HEK293 (cell line): ENCODE measurements around the gene GAS2L2.

Source experiments
- BCL11A ChIP-seq: fragments of 450-650 bp; formaldehyde crosslinking; IDR thresholded peaks from 2 replicates; pipeline ENCODE4 v1.5.1; 2016; ENCODE audit warnings: low read depth, missing biosample characterization, missing genetic modification characterization
- FEZF1 ChIP-seq: fragments of 450-650 bp; formaldehyde crosslinking; IDR thresholded peaks from 2 replicates; pipeline ENCODE4 v1.5.1; 2016; ENCODE audit warnings: missing biosample characterization, missing genetic modification characterization
- GLIS1 ChIP-seq: fragments of 450-650 bp; formaldehyde crosslinking; IDR thresholded peaks from 2 replicates; pipeline ENCODE4 v1.5.1; 2016; ENCODE audit warnings: missing biosample characterization, missing genetic modification characterization
- IKZF3 ChIP-seq: fragments of 450-650 bp; IDR thresholded peaks from 2 replicates; pipeline ENCODE4 v1.5.0; 2018; ENCODE audit warnings: missing biosample characterization, mild to moderate bottlenecking, missing genetic modification characterization, moderate library complexity
- KLF10 ChIP-seq: fragments of 450-650 bp; IDR thresholded peaks from 2 replicates; pipeline ENCODE4 v1.5.1; 2018; ENCODE audit warnings: missing biosample characterization, mild to moderate bottlenecking, missing genetic modification characterization
- KLF17 ChIP-seq: fragments of 450-650 bp; formaldehyde crosslinking; IDR thresholded peaks from 2 replicates; pipeline ENCODE4 v1.5.1; 2016; ENCODE audit warnings: missing biosample characterization, missing genetic modification characterization
- PRDM4 ChIP-seq: fragments of 450-650 bp; formaldehyde crosslinking; IDR thresholded peaks from 2 replicates; pipeline ENCODE4 v1.5.1; 2017; ENCODE audit warnings: missing biosample characterization, missing genetic modification characterization
- TCF7L2 ChIP-seq: IDR thresholded peaks from 2 replicates; pipeline ENCODE4 v1.6.1; 2011; ENCODE audit warnings: low read depth, mild to moderate bottlenecking, inconsistent platforms, low read length, moderate library complexity, borderline replicate concordance
- YY1 ChIP-seq: fragments of 450-650 bp; formaldehyde crosslinking; IDR thresholded peaks from 2 replicates; pipeline ENCODE4 v1.5.1; 2018; ENCODE audit warnings: missing biosample characterization, missing genetic modification characterization
- ZBTB7A ChIP-seq: fragments of 450-650 bp; formaldehyde crosslinking; IDR thresholded peaks from 2 replicates; pipeline ENCODE4 v1.5.1; 2016; ENCODE audit warnings: low read depth, missing biosample characterization, missing genetic modification characterization
- ZNF140 ChIP-seq: fragments of 450-650 bp; formaldehyde crosslinking; IDR thresholded peaks from 2 replicates; pipeline ENCODE4 v1.5.1; 2016; ENCODE audit warnings: missing biosample characterization, missing genetic modification characterization
- ZNF16 ChIP-seq: fragments of 450-650 bp; formaldehyde crosslinking; IDR thresholded peaks from 2 replicates; pipeline ENCODE4 v1.5.1; 2016; ENCODE audit warnings: low read depth, missing biosample characterization, missing genetic modification characterization
- ZNF174 ChIP-seq: fragments of 450-650 bp; formaldehyde crosslinking; IDR thresholded peaks from 2 replicates; pipeline ENCODE4 v1.5.0; 2017; ENCODE audit warnings: missing biosample characterization, mild to moderate bottlenecking, missing genetic modification characterization
- ZNF2 ChIP-seq: fragments of 450-650 bp; formaldehyde crosslinking; IDR thresholded peaks from 2 replicates; pipeline ENCODE4 v1.5.1; 2016; ENCODE audit warnings: missing biosample characterization, missing genetic modification characterization
- ZNF248 ChIP-seq: fragments of 450-650 bp; formaldehyde crosslinking; IDR thresholded peaks from 2 replicates; pipeline ENCODE4 v1.5.1; 2017; ENCODE audit warnings: missing biosample characterization, missing genetic modification characterization
- ZNF280C ChIP-seq: fragments of 450-650 bp; formaldehyde crosslinking; IDR thresholded peaks from 2 replicates; pipeline ENCODE4 v1.5.1; 2016; ENCODE audit warnings: missing biosample characterization, missing genetic modification characterization
- ZNF423 ChIP-seq: fragments of 450-650 bp; formaldehyde crosslinking; IDR thresholded peaks from 2 replicates; pipeline ENCODE4 v1.5.1; 2016; ENCODE audit warnings: missing biosample characterization, missing genetic modification characterization
- ZNF548 ChIP-seq: fragments of 450-650 bp; formaldehyde crosslinking; IDR thresholded peaks from 2 replicates; pipeline ENCODE4 v1.5.1; 2016; ENCODE audit warnings: missing biosample characterization, missing genetic modification characterization
- ZNF555 ChIP-seq: fragments of 450-650 bp; formaldehyde crosslinking; conservative IDR thresholded peaks from 2 replicates; pipeline ENCODE4 v1.5.1; 2017; ENCODE audit warnings: missing biosample characterization, mild to moderate bottlenecking, missing genetic modification characterization, inconsistent platforms
- ZNF626 ChIP-seq: fragments of 450-650 bp; sonication (Bioruptor Pico); formaldehyde crosslinking; IDR thresholded peaks from 2 replicates; pipeline ENCODE4 v1.5.1; 2018; ENCODE audit warnings: missing biosample characterization, missing genetic modification characterization, inconsistent platforms
- ZNF645 ChIP-seq: fragments of 450-650 bp; formaldehyde crosslinking; IDR thresholded peaks from 2 replicates; pipeline ENCODE4; 2016; ENCODE audit warnings: missing biosample characterization, missing genetic modification characterization
- ZNF660 ChIP-seq: fragments of 450-650 bp; IDR thresholded peaks from 2 replicates; pipeline ENCODE4 v1.5.1; 2018; ENCODE audit warnings: missing biosample characterization, mild to moderate bottlenecking, missing genetic modification characterization
- ZNF670 ChIP-seq: fragments of 450-650 bp; formaldehyde crosslinking; IDR thresholded peaks from 2 replicates; pipeline ENCODE4 v1.5.1; 2016; ENCODE audit warnings: missing biosample characterization, missing genetic modification characterization, low read depth
- ZNF747 ChIP-seq: fragments of 450-650 bp; formaldehyde crosslinking; IDR thresholded peaks from 2 replicates; pipeline ENCODE4 v1.5.1; 2016; ENCODE audit warnings: missing biosample characterization, missing genetic modification characterization
- ZSCAN18 ChIP-seq: fragments of 450-650 bp; formaldehyde crosslinking; IDR thresholded peaks from 2 replicates; pipeline ENCODE4 v1.5.1; 2016; ENCODE audit warnings: missing biosample characterization, missing genetic modification characterization
- TF ChIP-seq, protein P1 (sequence below): sonication (generic); formaldehyde crosslinking; IDR thresholded peaks from 2 replicates; pipeline ENCODE4 v1.8.1; 2022; ENCODE audit warnings: mild to moderate bottlenecking, moderate library complexity, missing genetic modification reagents
- TF ChIP-seq, protein P2 (sequence below): fragments of 450-650 bp; formaldehyde crosslinking; IDR thresholded peaks from 2 replicates; pipeline ENCODE4 v1.5.1; 2016; ENCODE audit warnings: missing biosample characterization, missing genetic modification characterization

The GAS2L2 gene

GRCh38 chr17:35726127-35726952 lies 26.7 kb downstream of the GAS2L2 start (continued):
- TF ChIP-seq ZBTB7A (tag by site-specific recombination) (no peak), ZNF280C (tag by site-specific recombination) (no peak), ZSCAN18 (tag by site-specific recombination) (no peak), KLF10 (peak; percentile 63; the same call in 1 of the 2 replicates), YY1 (no peak), FEZF1 (tag by site-specific recombination) (peak; percentile 94), ZNF626 (tag by site-specific recombination) (no peak), GLIS1 (tag by site-specific recombination) (peak; percentile 94), ZNF140 (tag by site-specific recombination) (no peak), ZNF2 (no peak), ZNF747 (tag by site-specific recombination) (no peak), ZNF555 (no peak), PRDM4 (tag by site-specific recombination) (0 out of 2 replicates have a peak, but pooled peaks have one; percentile 12), ZNF660 (tag by site-specific recombination) (peak; percentile 97), IKZF3 (tag by site-specific recombination) (peak; percentile 86), ZNF548 (tag by site-specific recombination) (no peak), ZNF645 (tag by site-specific recombination) (no peak), BCL11A (tag by site-specific recombination) (no peak), ZNF248 (tag by site-specific recombination) (no peak), ZNF670 (tag by site-specific recombination) (no peak), ZNF16 (tag by site-specific recombination) (no peak), TCF7L2 (no peak), ZNF423 (tag by site-specific recombination) (peak; percentile 92), ZNF174 (no peak), KLF17 (no peak)
- TF ChIP-seq, protein P1, sequence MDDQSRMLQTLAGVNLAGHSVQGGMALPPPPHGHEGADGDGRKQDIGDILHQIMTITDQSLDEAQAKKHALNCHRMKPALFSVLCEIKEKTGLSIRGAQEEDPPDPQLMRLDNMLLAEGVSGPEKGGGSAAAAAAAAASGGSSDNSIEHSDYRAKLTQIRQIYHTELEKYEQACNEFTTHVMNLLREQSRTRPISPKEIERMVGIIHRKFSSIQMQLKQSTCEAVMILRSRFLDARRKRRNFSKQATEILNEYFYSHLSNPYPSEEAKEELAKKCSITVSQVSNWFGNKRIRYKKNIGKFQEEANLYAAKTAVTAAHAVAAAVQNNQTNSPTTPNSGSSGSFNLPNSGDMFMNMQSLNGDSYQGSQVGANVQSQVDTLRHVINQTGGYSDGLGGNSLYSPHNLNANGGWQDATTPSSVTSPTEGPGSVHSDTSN (CRISPR knock-in tag) = no peak
- TF ChIP-seq, protein P2, sequence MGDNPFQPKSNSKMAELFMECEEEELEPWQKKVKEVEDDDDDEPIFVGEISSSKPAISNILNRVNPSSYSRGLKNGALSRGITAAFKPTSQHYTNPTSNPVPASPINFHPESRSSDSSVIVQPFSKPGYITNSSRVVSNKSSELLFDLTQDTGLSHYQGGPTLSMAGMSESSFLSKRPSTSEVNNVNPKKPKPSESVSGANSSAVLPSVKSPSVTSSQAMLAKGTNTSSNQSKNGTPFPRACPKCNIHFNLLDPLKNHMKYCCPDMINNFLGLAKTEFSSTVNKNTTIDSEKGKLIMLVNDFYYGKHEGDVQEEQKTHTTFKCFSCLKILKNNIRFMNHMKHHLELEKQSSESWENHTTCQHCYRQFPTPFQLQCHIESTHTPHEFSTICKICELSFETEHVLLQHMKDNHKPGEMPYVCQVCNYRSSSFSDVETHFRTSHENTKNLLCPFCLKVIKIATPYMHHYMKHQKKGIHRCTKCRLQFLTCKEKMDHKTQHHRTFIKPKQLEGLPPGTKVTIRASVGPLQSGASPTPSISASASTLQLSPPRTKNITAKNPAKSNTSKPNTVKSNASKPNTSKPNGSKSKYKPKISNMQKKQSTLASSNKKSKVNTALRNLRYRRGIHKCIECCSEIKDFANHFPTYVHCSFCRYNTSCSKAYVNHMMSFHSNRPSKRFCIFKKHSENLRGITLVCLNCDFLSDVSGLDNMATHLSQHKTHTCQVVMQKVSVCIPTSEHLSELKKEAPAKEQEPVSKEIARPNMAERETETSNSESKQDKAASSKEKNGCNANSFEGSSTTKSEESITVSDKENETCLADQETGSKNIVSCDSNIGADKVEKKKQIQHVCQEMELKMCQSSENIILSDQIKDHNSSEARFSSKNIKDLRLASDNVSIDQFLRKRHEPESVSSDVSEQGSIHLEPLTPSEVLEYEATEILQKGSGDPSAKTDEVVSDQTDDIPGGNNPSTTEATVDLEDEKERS = no peak
